H9 (cell line): ENCODE data around the gene FAM171A1. TPM values are rescaled to one million over a fixed set of nuclear protein-coding genes. Genes with fewer than 3 reads are reported as not detected.

Experiments used
- DNase-seq: peaks from one replicate; pipeline ENCODE4 v3.0.0-alpha.2; 2017
- H2AFZ ChIP-seq: one replicate; pipeline ENCODE4 v1.6.1; 2013; ENCODE audit warnings: mild to moderate bottlenecking, low read length, control low read depth, moderate library complexity
- H2AK5ac ChIP-seq: 2 replicates; pipeline ENCODE4 v1.6.1; 2013; ENCODE audit warnings: low read length, control low read depth, mixed read lengths; ENCODE audit not compliant: insufficient read length
- H2BK120ac ChIP-seq: one replicate; pipeline ENCODE4 v1.6.1; 2013; ENCODE audit warnings: low read depth, mild to moderate bottlenecking, low read length, control low read depth, inconsistent platforms; ENCODE audit not compliant: poor library complexity, severe bottlenecking
- H2BK12ac ChIP-seq: 2 replicates; pipeline ENCODE4 v1.6.1; 2013; ENCODE audit warnings: low read length, control low read depth, mixed read lengths, low read depth; ENCODE audit not compliant: insufficient read length
- H2BK15ac ChIP-seq: 2 replicates; pipeline ENCODE4 v1.6.1; 2013; ENCODE audit warnings: low read depth, low read length, control low read depth
- H2BK20ac ChIP-seq: one replicate; pipeline ENCODE4 v1.6.1; 2013; ENCODE audit warnings: low read depth, mild to moderate bottlenecking, low read length, control low read depth, inconsistent platforms; ENCODE audit not compliant: poor library complexity, severe bottlenecking
- H2BK5ac ChIP-seq: 2 replicates; pipeline ENCODE4 v1.6.1; 2013; ENCODE audit warnings: low read length, control low read depth, mixed read lengths; ENCODE audit not compliant: insufficient read length
- H3K14ac ChIP-seq: 2 replicates; pipeline ENCODE4 v1.6.1; 2013; ENCODE audit warnings: low read length, control low read depth; ENCODE audit not compliant: insufficient read depth
- H3K18ac ChIP-seq: 2 replicates; pipeline ENCODE4 v1.6.1; 2013; ENCODE audit warnings: low read depth, mild to moderate bottlenecking, mixed read lengths, low read length, control low read depth; ENCODE audit not compliant: insufficient read length
- H3K23ac ChIP-seq: 2 replicates; pipeline ENCODE4 v1.6.1; 2013; ENCODE audit warnings: low read length, control low read depth, mixed read lengths, low read depth; ENCODE audit not compliant: insufficient read length
- H3K23me2 ChIP-seq: 2 replicates; pipeline ENCODE4 v1.6.1; 2013; ENCODE audit warnings: low read depth, mild to moderate bottlenecking, mixed read lengths, low read length, control low read depth; ENCODE audit not compliant: insufficient read length, poor library complexity, severe bottlenecking
- H3K27ac ChIP-seq: 2 replicates; pipeline ENCODE4 v1.5.1; 2013; ENCODE audit warnings: low read length, control low read depth, mixed read lengths, low read depth; ENCODE audit not compliant: insufficient read length
- H3K27me3 ChIP-seq: 2 replicates; pipeline ENCODE4 v1.6.1; 2013; ENCODE audit warnings: low read length, control low read depth, inconsistent platforms; ENCODE audit not compliant: insufficient read depth
- H3K4ac ChIP-seq: 2 replicates; pipeline ENCODE4 v1.6.1; 2013; ENCODE audit warnings: low read depth, mild to moderate bottlenecking, control low read depth, inconsistent platforms, low read length, moderate library complexity
- H3K4me1 ChIP-seq: 2 replicates; pipeline ENCODE4 v1.6.1; 2013; ENCODE audit warnings: low read length, control low read depth, inconsistent platforms; ENCODE audit not compliant: insufficient read depth
- H3K4me2 ChIP-seq: 2 replicates; pipeline ENCODE4 v1.6.1; 2013; ENCODE audit warnings: low read length, control low read depth, mixed read lengths; ENCODE audit not compliant: insufficient read length, insufficient read depth
- H3K56ac ChIP-seq: 2 replicates; pipeline ENCODE4 v1.6.1; 2013; ENCODE audit warnings: low read depth, mild to moderate bottlenecking, mixed read lengths, low read length, control low read depth; ENCODE audit not compliant: insufficient read length
- H3K79me1 ChIP-seq: 2 replicates; pipeline ENCODE4 v1.6.1; 2013; ENCODE audit warnings: low read depth, mild to moderate bottlenecking, moderate library complexity, low read length, control low read depth, inconsistent platforms; ENCODE audit not compliant: insufficient read depth, poor library complexity, severe bottlenecking
- H3K79me2 ChIP-seq: 2 replicates; pipeline ENCODE4 v1.6.1; 2013; ENCODE audit warnings: low read length, control low read depth, inconsistent platforms; ENCODE audit not compliant: insufficient read depth
- H3K9ac ChIP-seq: 2 replicates; pipeline ENCODE4 v1.6.1; 2013; ENCODE audit warnings: low read length, control low read depth, mixed read lengths; ENCODE audit not compliant: insufficient read length; ENCODE audit errors: extremely low read depth
- H3K9me3 ChIP-seq: one replicate; pipeline ENCODE4 v1.6.1; 2013; ENCODE audit warnings: low read depth, low read length, inconsistent platforms; ENCODE audit not compliant: control insufficient read depth
- H3T11ph ChIP-seq: one replicate; pipeline ENCODE4 v1.6.1; 2013; ENCODE audit warnings: mild to moderate bottlenecking, low read length, control low read depth, inconsistent platforms
- H4K20me1 ChIP-seq: one replicate; pipeline ENCODE4 v1.6.1; 2013; ENCODE audit not compliant: control insufficient read depth, insufficient read length, insufficient read depth
- H4K5ac ChIP-seq: 2 replicates; pipeline ENCODE4 v1.6.1; 2013; ENCODE audit warnings: low read depth, mild to moderate bottlenecking, mixed read lengths, low read length, control low read depth; ENCODE audit not compliant: insufficient read length
- H4K8ac ChIP-seq: replicated peaks from 2 replicates; pipeline ENCODE4 v1.6.1; 2013; ENCODE audit warnings: low read length, control low read depth, mixed read lengths, low read depth; ENCODE audit not compliant: insufficient read length
- H4K91ac ChIP-seq: 2 replicates; pipeline ENCODE4 v1.6.1; 2013; ENCODE audit warnings: low read depth, mild to moderate bottlenecking, moderate library complexity, mixed read lengths, low read length, control low read depth; ENCODE audit not compliant: insufficient read length
- H3K27ac Mint-ChIP-seq, 3 experiments: 2 replicates in 2 of 3; 3 replicates in 1 of 3; pipeline ENCODE4 v1.8.0; 2020 to 2021; ENCODE audit warnings: mixed read lengths in 3 of 3, mild to moderate bottlenecking in 1 of 3, moderate library complexity in 1 of 3
- H3K27me3 Mint-ChIP-seq: 2 replicates; pipeline ENCODE4 v1.8.0; 2021; ENCODE audit warnings: low read depth, mild to moderate bottlenecking, moderate library complexity, mixed read lengths
- H3K36me3 Mint-ChIP-seq, 3 experiments: 2 replicates in 2 of 3; 3 replicates in 1 of 3; pipeline ENCODE4 v1.8.0; 2020 to 2021; ENCODE audit warnings: low read depth in 3 of 3, mixed read lengths in 3 of 3; ENCODE audit not compliant: insufficient read depth in 1 of 3
- H3K4me1 Mint-ChIP-seq, 2 experiments: 2 replicates each; pipeline ENCODE4 v1.8.0; 2020; ENCODE audit warnings: mixed read lengths in 2 of 2
- H3K4me3 Mint-ChIP-seq, 2 experiments: 2 replicates in 1 of 2; 3 replicates in 1 of 2; pipeline ENCODE4 v1.8.0; 2020 to 2021; ENCODE audit warnings: mild to moderate bottlenecking in 2 of 2, mixed read lengths in 2 of 2, moderate library complexity in 1 of 2
- H3K9me3 Mint-ChIP-seq, 2 experiments: 2 replicates in 1 of 2; 3 replicates in 1 of 2; pipeline ENCODE4 v1.8.0; 2020; ENCODE audit warnings: mild to moderate bottlenecking in 2 of 2, mixed read lengths in 2 of 2, moderate library complexity in 1 of 2
- CTCF ChIP-seq: fragments of 200-600 bp; sonication (generic); conservative IDR thresholded peaks from 3 replicates; pipeline ENCODE4 v1.8.0; 2021; ENCODE audit warnings: antibody characterized with exemption, mild to moderate bottlenecking
- WGBS: extraction: QIAGEN DNeasy Blood & Tissue Kit; methylation state at CpG from one replicate; pipeline ENCODE4 v1.1.7; 2013; ENCODE audit warnings: missing lambda C conversion rate, low lambda C conversion rate, mixed read lengths; ENCODE audit not compliant: insufficient read length; ENCODE audit errors: extremely low coverage; 5-methylcytosine and 5-hydroxymethylcytosine counted together
- total RNA-seq: library from RNA; stranded (reverse); gene quantifications from 2 replicates; pipeline ENCODE4 v1.2.1, GENCODE V29; 2021

Gene FAM171A1
- total RNA-seq, 1 experiment from 2014 or later: 37.4 TPM

GRCh38 chr10:15399060-15399661 is 28.1 kb upstream of the FAM171A1 start:
- Histone ChIP-seq H2AK5ac (no peak overlapping the region), H3K9me3 (no peaks in the 10 kb centered on the region), H2BK15ac (no peak overlapping the region), H3K27me3 (no peaks in the 10 kb centered on the region), H3K14ac (no peak overlapping the region), H3K23me2 (no peaks in the 10 kb centered on the region), H4K8ac (no peak overlapping the region), H2BK12ac (no peak overlapping the region), H3K27ac (no peak overlapping the region), H3K79me1 (no peaks in the 10 kb centered on the region), H2BK5ac (no peak overlapping the region), H3K4me2 (no peak overlapping the region), H3K56ac (no peak overlapping the region), H4K20me1 (no peaks in the 10 kb centered on the region), H4K91ac (no peak overlapping the region), H3K4me1 (no peaks in the 10 kb centered on the region), H2AFZ (no peak overlapping the region), H3K9ac (no peak overlapping the region), H3K23ac (no peak overlapping the region), H2BK20ac (no peak overlapping the region), H4K5ac (no peak overlapping the region), H3K79me2 (no peaks in the 10 kb centered on the region), H3K4ac (no peak overlapping the region), H3T11ph (no peak overlapping the region), H3K18ac (no peak overlapping the region), H2BK120ac (no peak overlapping the region)
- no peaks in the 10 kb centered on the region for H3K36me3 Mint-ChIP-seq
- no peaks in the 10 kb centered on the region for H3K27me3 Mint-ChIP-seq
- no peak overlapping the region for H3K4me3 Mint-ChIP-seq
- TF ChIP-seq CTCF: no peak
- 0 out of 5 replicates have a peak, but pooled peaks cover 0 to 1% of the 10 kb centered on the region in 2 experiments for H3K9me3 Mint-ChIP-seq
- no peak overlapping the region for H3K27ac Mint-ChIP-seq
- DNase-seq: no peak
- no CpG with 5 or more reads among the region's 1 CpG for WGBS
- H3K4me1 Mint-ChIP-seq: peaks cover 5 to 7% of the 10 kb centered on the region in 2 experiments; a peak in 3 of 4 replicates
